Right lobe of liver (tissue), 4 donors: Measurements from ENCODE around the gene ARHGEF40.

ENCODE experiments used
- CTCF ChIP-seq, 4 donors: fragments of 200-600 bp in 3 of 4; fragments of 450-650 bp in 1 of 4; IDR thresholded peaks; one replicate each; pipeline versions ENCODE4 v1.5.1 to v1.8.0; 2016 to 2022; ENCODE audit warnings: antibody characterized with exemption in 4 of 4, mild to moderate bottlenecking in 2 of 4
- POLR2A ChIP-seq: fragments of 450-650 bp; IDR thresholded peaks from one replicate; pipeline ENCODE4 v1.6.1; 2017; ENCODE audit warnings: antibody characterized with exemption, mild to moderate bottlenecking
- donor health status: DM: no; HTN: no; CAD: no.
- donor health status: DM: no; HTN: no; CAD: no.
- donor health status: DM: no; HTN: yes; CAD: no.

- no peak for TF ChIP-seq CTCF (IDR thresholded peaks at IDR 0.05)
- TF ChIP-seq POLR2A = no peak
Observed at GRCh38 chr14:21058903-21059302, 11.2 kb upstream of the ARHGEF40 start.
